NAMALWA (cell line): ENCODE results near the gene HOXA11.

ENCODE experiments used
- DNase-seq: peaks from one replicate; pipeline ENCODE4 v3.0.0-alpha.2; 2015; ENCODE audit warnings: low spot score

Gene HOXA11

GRCh38 chr7:27205325-27206280 is 20.6 kb upstream of the HOXA11 start:
- DNase-seq: no peak

- DNase-seq: no peak
These were observed 19.9 kb upstream of the HOXA11 start for GRCh38 chr7:27204851-27205322.

- DNase-seq: no peak
These were observed 19.0 kb upstream of the HOXA11 start for GRCh38 chr7:27203964-27204594.

GRCh38 chr7:27203365-27203953 is 18.4 kb upstream of the HOXA11 start:
- no peak for DNase-seq

GRCh38 chr7:27202862-27203134 is 17.8 kb upstream of the HOXA11 start:
- no peak for DNase-seq

GRCh38 chr7:27202018-27202861 is 17.2 kb upstream of the HOXA11 start:
- DNase-seq: no peak

- no peak for DNase-seq
These were observed 16.6 kb upstream of the HOXA11 start for GRCh38 chr7:27201580-27202017.

GRCh38 chr7:27200761-27201579 is 15.9 kb upstream of the HOXA11 start:
- peak; percentile 64 for DNase-seq

GRCh38 chr7:27199849-27200760 is 15.1 kb upstream of the HOXA11 start, which contains the start of gene HOXA13:
HOXA13 (minus strand) TSS chr7:27200091; CDS start chr7:27200077, 14 bp downstream.
- DNase-seq: peak; percentile 85

- DNase-seq: no peak
These were observed 14.1 kb upstream of the HOXA11 start for GRCh38 chr7:27198871-27199801.

GRCh38 chr7:27198138-27198841 is 13.3 kb upstream of the HOXA11 start:
- DNase-seq: no peak

- no peak for DNase-seq
These were observed 12.4 kb upstream of the HOXA11 start for GRCh38 chr7:27197137-27198042.

GRCh38 chr7:27196287-27196767 is 11.3 kb upstream of the HOXA11 start:
- DNase-seq: peak; percentile 94

- no peak for DNase-seq
These were observed 9.8 kb upstream of the HOXA11 start for GRCh38 chr7:27194686-27195379.

- no peak for DNase-seq
These were observed 8.9 kb upstream of the HOXA11 start for GRCh38 chr7:27194002-27194352.

GRCh38 chr7:27193335-27194001 is 8.4 kb upstream of the HOXA11 start:
- DNase-seq: no peak
